Mononuclear cell (primary cell): ENCODE results near the gene MARCHF6. TPM values are rescaled to one million over a fixed set of nuclear protein-coding genes. Genes with fewer than 3 reads are reported as not detected.

Experiments used
- H3K27me3 ChIP-seq: 2 replicates; pipeline ENCODE4 v1.6.0; 2011; ENCODE audit warnings: low read length, control low read depth; ENCODE audit not compliant: insufficient read depth
- H3K4me1 ChIP-seq: 2 replicates; pipeline ENCODE4 v1.5.1; 2011; ENCODE audit warnings: mild to moderate bottlenecking, low read length, control low read depth; ENCODE audit not compliant: insufficient read depth
- H3K4me3 ChIP-seq: 2 replicates; pipeline ENCODE4 v1.5.1; 2011; ENCODE audit warnings: mild to moderate bottlenecking, low read length, moderate library complexity
- H3K9me3 ChIP-seq: 2 replicates; pipeline ENCODE4 v1.5.1; 2011; ENCODE audit warnings: low read depth, mild to moderate bottlenecking, control low read depth, low read length
- total RNA-seq: library from RNA; depleted of rRNA; stranded (reverse); fragments of >200 nt; gene quantifications from one replicate; pipeline ENCODE4 v1.2.3, GENCODE V29; 2012

MARCHF6 gene
- total RNA-seq, 1 donor = 140 TPM

GRCh38 chr5:10317825-10318682 is 35.4 kb upstream of the MARCHF6 start:
- H3K4me1 ChIP-seq = no peaks in the 10 kb centered on the region
- no peak overlapping the region for H3K4me3 ChIP-seq
- no peaks in the 10 kb centered on the region for H3K27me3 ChIP-seq
- no peaks in the 10 kb centered on the region for H3K9me3 ChIP-seq

GRCh38 chr5:10319202-10319851 is 34.2 kb upstream of the MARCHF6 start:
- Histone ChIP-seq H3K4me1 (no peaks in the 10 kb centered on the region), H3K9me3 (no peaks in the 10 kb centered on the region), H3K27me3 (no peaks in the 10 kb centered on the region), H3K4me3 (no peak overlapping the region)

- Histone ChIP-seq H3K27me3 (no peaks in the 10 kb centered on the region), H3K4me1 (no peaks in the 10 kb centered on the region), H3K9me3 (no peaks in the 10 kb centered on the region), H3K4me3 (no peak overlapping the region)
Observed at GRCh38 chr5:10320793-10321192, 32.7 kb upstream of the MARCHF6 start.

- H3K4me3 ChIP-seq = no peak overlapping the region
- no peaks in the 10 kb centered on the region for H3K27me3 ChIP-seq
- H3K9me3 ChIP-seq = no peaks in the 10 kb centered on the region
- H3K4me1 ChIP-seq = no peaks in the 10 kb centered on the region
Observed at GRCh38 chr5:10321882-10322281, 31.6 kb upstream of the MARCHF6 start.

- Histone ChIP-seq H3K4me1 (no peaks in the 10 kb centered on the region), H3K4me3 (no peak overlapping the region), H3K9me3 (no peaks in the 10 kb centered on the region), H3K27me3 (no peaks in the 10 kb centered on the region)
Observed at GRCh38 chr5:10323588-10324488, 29.7 kb upstream of the MARCHF6 start.

GRCh38 chr5:10324518-10325370 is 28.8 kb upstream of the MARCHF6 start:
- Histone ChIP-seq H3K4me1 (no peaks in the 10 kb centered on the region), H3K9me3 (no peaks in the 10 kb centered on the region), H3K27me3 (no peaks in the 10 kb centered on the region), H3K4me3 (no peak overlapping the region)

GRCh38 chr5:10328323-10328722 is 25.2 kb upstream of the MARCHF6 start:
- Histone ChIP-seq H3K4me1 (peaks cover 5% of the 10 kb centered on the region), H3K4me3 (no peak overlapping the region), H3K27me3 (peaks cover 20% of the 10 kb centered on the region), H3K9me3 (no peaks in the 10 kb centered on the region)

- H3K27me3 ChIP-seq = peaks cover 31% of the 10 kb centered on the region
- H3K9me3 ChIP-seq = no peaks in the 10 kb centered on the region
- H3K4me3 ChIP-seq = no peak overlapping the region
- H3K4me1 ChIP-seq = peaks cover 11% of the 10 kb centered on the region
Observed at GRCh38 chr5:10329446-10329819, 24.1 kb upstream of the MARCHF6 start.

- Histone ChIP-seq H3K4me1 (peaks cover 11% of the 10 kb centered on the region), H3K9me3 (no peaks in the 10 kb centered on the region), H3K27me3 (peaks cover 36% of the 10 kb centered on the region), H3K4me3 (no peak overlapping the region)
Observed at GRCh38 chr5:10329820-10330481, 23.5 kb upstream of the MARCHF6 start.

GRCh38 chr5:10330511-10331230 is 22.8 kb upstream of the MARCHF6 start:
- H3K27me3 ChIP-seq = peaks cover 38% of the 10 kb centered on the region
- H3K9me3 ChIP-seq = no peaks in the 10 kb centered on the region
- peaks cover 11% of the 10 kb centered on the region for H3K4me1 ChIP-seq
- no peak overlapping the region for H3K4me3 ChIP-seq

- H3K9me3 ChIP-seq = no peaks in the 10 kb centered on the region
- peaks cover 38% of the 10 kb centered on the region for H3K27me3 ChIP-seq
- H3K4me3 ChIP-seq = no peak overlapping the region
- H3K4me1 ChIP-seq = peaks cover 11% of the 10 kb centered on the region
Observed at GRCh38 chr5:10331341-10331796, 22.1 kb upstream of the MARCHF6 start.

GRCh38 chr5:10332301-10332700 is 21.2 kb upstream of the MARCHF6 start:
- H3K9me3 ChIP-seq = no peaks in the 10 kb centered on the region
- H3K4me3 ChIP-seq = no peak overlapping the region
- peaks cover 38% of the 10 kb centered on the region for H3K27me3 ChIP-seq
- H3K4me1 ChIP-seq = peaks cover 11% of the 10 kb centered on the region
